Retinal pigment epithelial cell (primary cell): Measurements from ENCODE around the gene C6orf136.

Experiments used
- DNase-seq: peaks from one replicate; pipeline ENCODE4 v3.0.0-alpha.2; 2010; ENCODE audit warnings: low read depth
- H3K4me3 ChIP-seq: 2 replicates; pipeline ENCODE4 v1.5.1; 2011; ENCODE audit warnings: mild to moderate bottlenecking, low read length, control low read depth, moderate library complexity
- TF ChIP-seq, protein P1 (sequence below): conservative IDR thresholded peaks from 2 replicates; pipeline ENCODE4 v1.5.1; 2011; ENCODE audit warnings: low read depth, low read length, control low read depth, inconsistent platforms

Gene C6orf136

GRCh38 chr6:30690403-30691207 lies 43.7 kb downstream of the C6orf136 start, which contains the start of gene NRM:
NRM (minus strand) TSS chr6:30690984; CDS start chr6:30690974, 10 bp downstream.
- peak within 1 kb of the TSS; percentile 76 for H3K4me3 ChIP-seq
- no peak for DNase-seq
- TF ChIP-seq, protein P1, sequence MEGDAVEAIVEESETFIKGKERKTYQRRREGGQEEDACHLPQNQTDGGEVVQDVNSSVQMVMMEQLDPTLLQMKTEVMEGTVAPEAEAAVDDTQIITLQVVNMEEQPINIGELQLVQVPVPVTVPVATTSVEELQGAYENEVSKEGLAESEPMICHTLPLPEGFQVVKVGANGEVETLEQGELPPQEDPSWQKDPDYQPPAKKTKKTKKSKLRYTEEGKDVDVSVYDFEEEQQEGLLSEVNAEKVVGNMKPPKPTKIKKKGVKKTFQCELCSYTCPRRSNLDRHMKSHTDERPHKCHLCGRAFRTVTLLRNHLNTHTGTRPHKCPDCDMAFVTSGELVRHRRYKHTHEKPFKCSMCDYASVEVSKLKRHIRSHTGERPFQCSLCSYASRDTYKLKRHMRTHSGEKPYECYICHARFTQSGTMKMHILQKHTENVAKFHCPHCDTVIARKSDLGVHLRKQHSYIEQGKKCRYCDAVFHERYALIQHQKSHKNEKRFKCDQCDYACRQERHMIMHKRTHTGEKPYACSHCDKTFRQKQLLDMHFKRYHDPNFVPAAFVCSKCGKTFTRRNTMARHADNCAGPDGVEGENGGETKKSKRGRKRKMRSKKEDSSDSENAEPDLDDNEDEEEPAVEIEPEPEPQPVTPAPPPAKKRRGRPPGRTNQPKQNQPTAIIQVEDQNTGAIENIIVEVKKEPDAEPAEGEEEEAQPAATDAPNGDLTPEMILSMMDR: no peak

- TF ChIP-seq, protein P1: no peak
Measured at GRCh38 chr6:30691208-30691847, 44.4 kb downstream of the C6orf136 start.

GRCh38 chr6:30696432-30696831 lies 49.5 kb downstream of the C6orf136 start:
- DNase-seq: no peak
- no peak overlapping the region for H3K4me3 ChIP-seq
- TF ChIP-seq, protein P1: no peak

More at GRCh38 chr6:30691208-30691847, 44.4 kb downstream of the C6orf136 start:
- DNase-seq: no peak
- H3K4me3 ChIP-seq: peak overlapping the region; percentile 76

GRCh38 chr6:30700340-30700739 lies 53.4 kb downstream of the C6orf136 start:
- TF ChIP-seq, protein P1: no peak
- no peak overlapping the region for H3K4me3 ChIP-seq
- no peak for DNase-seq
